HCT116 (cell line): ENCODE results near the gene MUC3A. TPM values are rescaled to one million over a fixed set of nuclear protein-coding genes. Genes with fewer than 3 reads are reported as not detected.
"Not testable (repeated sequence)": the region's sequence is repeated elsewhere in the genome, so short reads cannot be mapped to it uniquely, and the experiment has no call there.

ENCODE experiments used
- ATAC-seq: fragments of 200-7000 bp; cut with Tn5 transposase; 2 replicates; pipeline ENCODE4 v1.9.1; 2020; ENCODE audit warnings: mild to moderate bottlenecking, moderate library complexity
- BruUV-seq: library from RNA; stranded (reverse); fragments of 400-500 nt; replicated peaks from 2 replicates; lab custom pipeline; 2021; lab: Mats Ljungman, UMichigan
- CTCF ChIA-PET: fragments of 300-600 bp; sonication (Branson Sonifier 250); formaldehyde crosslinking; loops from one replicate; lab custom pipeline; 2021; ENCODE audit warnings: antibody characterized with exemption; lab: Charles Lee
- POLR2A ChIA-PET: fragments of 300-600, 350-600 bp; sonication (Branson Sonifier 250); formaldehyde crosslinking; loops from one replicate; lab custom pipeline; 2021; ENCODE audit warnings: antibody characterized with exemption; lab: Charles Lee
- RAD21 ChIA-PET, 2 experiments: fragments of 300-600 bp; sonication (Branson Sonifier 250); formaldehyde crosslinking; loops; one replicate each; lab custom pipeline; 2023; ENCODE audit warnings: low total read pairs in 2 of 2; ENCODE audit not compliant: uncharacterized antibody in 2 of 2, unreplicated experiment in 2 of 2, low non-redundant PET in 1 of 2; lab: Charles Lee
- DNase-seq: peaks from one replicate; pipeline ENCODE4 v3.0.0-alpha.2; 2010; ENCODE audit warnings: low read depth, low spot score
- H2AFZ ChIP-seq: fragments of 200-600 bp; shearing (Covaris generic), sonication (generic); 2 replicates; pipeline ENCODE4 v1.6.1; 2017; ENCODE audit warnings: low read depth, mixed run types, mixed read lengths, antibody characterized with exemption, low read length; ENCODE audit not compliant: poor library complexity, severe bottlenecking
- H3K27ac ChIP-seq: 2 replicates; pipeline ENCODE4 v1.5.1; 2012; ENCODE audit warnings: low read depth, low read length
- H3K27me3 ChIP-seq: fragments of 200-600 bp; sonication (generic); 2 replicates; pipeline ENCODE4 v1.6.1; 2016; ENCODE audit warnings: mixed run types, low read length, mixed read lengths; ENCODE audit not compliant: insufficient read depth
- H3K36me3 ChIP-seq, 2 experiments: fragments of 200-500 bp in 1 of 2; fragments of 200-600 bp in 1 of 2; sonication (Bioruptor generic) in 1 of 2; sonication (generic) in 1 of 2; 2 replicates each; pipeline versions ENCODE4 v1.5.1 to v1.6.1; 2014 to 2016; ENCODE audit warnings: low read length in 2 of 2, inconsistent platforms in 1 of 2, mixed read lengths in 1 of 2, mixed run types in 1 of 2; ENCODE audit not compliant: insufficient read depth in 2 of 2, control insufficient read depth in 1 of 2
- H3K4me1 ChIP-seq, 2 experiments: fragments of 200-600 bp in 1 of 2; sonication (generic) in 1 of 2; 2 replicates each; pipeline versions ENCODE4 v1.5.1 to v1.6.1; 2012 to 2017; ENCODE audit warnings: low read length in 2 of 2, inconsistent platforms in 1 of 2, mild to moderate bottlenecking in 1 of 2, mixed read lengths in 1 of 2, mixed run types in 1 of 2, moderate library complexity in 1 of 2; ENCODE audit not compliant: insufficient read depth in 2 of 2, control insufficient read depth in 1 of 2
- H3K4me2 ChIP-seq: fragments of 200-600 bp; sonication (generic); 2 replicates; pipeline ENCODE4 v1.6.1; 2017; ENCODE audit warnings: mixed run types, low read length, mixed read lengths
- H3K4me3 ChIP-seq, 2 experiments: fragments of 200-600 bp in 1 of 2; sonication (generic) in 1 of 2; replicated peaks in 1 of 2; 2 replicates each; pipeline ENCODE4 v1.5.1; 2011 to 2016; ENCODE audit warnings: low read length in 2 of 2, control low read depth in 1 of 2, low read depth in 1 of 2, mild to moderate bottlenecking in 1 of 2, mixed read lengths in 1 of 2, mixed run types in 1 of 2
- H3K79me2 ChIP-seq: fragments of 200-600 bp; sonication (generic); 2 replicates; pipeline ENCODE4 v1.6.1; 2017; ENCODE audit warnings: mild to moderate bottlenecking, mixed run types, low read length, moderate library complexity, mixed read lengths; ENCODE audit not compliant: insufficient read depth
- H3K9ac ChIP-seq: fragments of 200-600 bp; sonication (generic); 2 replicates; pipeline ENCODE4 v1.6.1; 2016; ENCODE audit warnings: low read length, mixed read lengths
- H3K9me2 ChIP-seq: fragments of 200-600 bp; sonication (generic), shearing (Covaris generic); 2 replicates; pipeline ENCODE4 v1.6.1; 2017; ENCODE audit warnings: mixed run types, mild to moderate bottlenecking, moderate library complexity; ENCODE audit not compliant: insufficient read depth
- H3K9me3 ChIP-seq, 2 experiments: fragments of 200-500 bp in 1 of 2; fragments of 200-600 bp in 1 of 2; sonication (Bioruptor generic) in 1 of 2; sonication (generic) in 1 of 2; 2 replicates each; pipeline ENCODE4 v1.6.1; 2014 to 2017; ENCODE audit warnings: low read length in 2 of 2, mixed read lengths in 2 of 2, inconsistent platforms in 1 of 2, low read depth in 1 of 2, mild to moderate bottlenecking in 1 of 2, mixed run types in 1 of 2, moderate library complexity in 1 of 2; ENCODE audit not compliant: control insufficient read depth in 1 of 2, insufficient read depth in 1 of 2
- H4K20me1 ChIP-seq: fragments of 200-600 bp; sonication (generic), shearing (Covaris generic); 2 replicates; pipeline ENCODE4 v1.6.1; 2017; ENCODE audit warnings: mixed run types, mild to moderate bottlenecking, moderate library complexity; ENCODE audit not compliant: insufficient read depth
- intact Hi-C: fragments of 100-400 bp; cut with micrococcal nuclease; formaldehyde crosslinking; loops from 2 replicates; pipeline ENCODE4 v1.10.0; 2022
- total RNA-seq: library from RNA; stranded (reverse); gene quantifications from one replicate; pipeline ENCODE4 v1.2.1, GENCODE V29; 2021; ENCODE audit not compliant: unreplicated experiment

MUC3A gene
- total RNA-seq, 1 experiment from 2014 or later = 30.8 TPM

- ATAC-seq = not testable (repeated sequence)
These were observed 45.3 kb downstream of the MUC3A start for GRCh38 chr7:100994671-100995070.

DNA sequence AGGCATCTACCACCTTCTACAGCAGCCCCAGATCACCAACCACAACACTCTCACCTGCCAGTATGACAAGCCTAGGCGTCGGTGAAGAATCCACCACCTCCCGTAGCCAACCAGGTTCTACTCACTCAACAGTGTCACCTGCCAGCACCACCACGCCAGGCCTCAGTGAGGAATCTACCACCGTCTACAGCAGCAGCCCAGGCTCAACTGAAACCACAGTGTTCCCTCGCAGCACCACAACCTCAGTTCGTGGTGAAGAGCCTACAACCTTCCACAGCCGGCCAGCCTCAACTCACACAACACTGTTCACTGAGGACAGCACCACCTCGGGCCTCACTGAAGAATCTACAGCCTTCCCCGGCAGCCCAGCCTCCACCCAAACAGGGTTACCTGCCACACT is 49.2 kb downstream of the MUC3A start:
- H3K9ac ChIP-seq, ATAC-seq, POLR2A ChIA-PET, H4K20me1 ChIP-seq, H3K9me3 ChIP-seq, H3K4me1 ChIP-seq, RAD21 ChIA-PET, BruUV-seq, H3K4me2 ChIP-seq, H3K27me3 ChIP-seq, H3K79me2 ChIP-seq, H2AFZ ChIP-seq, H3K4me3 ChIP-seq, H3K36me3 ChIP-seq, H3K27ac ChIP-seq, DNase-seq, H3K9me2 ChIP-seq, intact Hi-C loops, CTCF ChIA-PET: not testable (repeated sequence)

More at GRCh38 chr7:100994671-100995070, 45.3 kb downstream of the MUC3A start:
- CTCF ChIA-PET, H3K27me3 ChIP-seq, DNase-seq, H3K4me2 ChIP-seq, H3K4me1 ChIP-seq, BruUV-seq, H3K79me2 ChIP-seq, H4K20me1 ChIP-seq, H3K27ac ChIP-seq, H2AFZ ChIP-seq, POLR2A ChIA-PET, intact Hi-C loops, H3K9me3 ChIP-seq, H3K9ac ChIP-seq, H3K9me2 ChIP-seq, H3K36me3 ChIP-seq, RAD21 ChIA-PET, H3K4me3 ChIP-seq: not testable (repeated sequence)

- H3K4me2 ChIP-seq, H3K4me1 ChIP-seq, ATAC-seq, POLR2A ChIA-PET, DNase-seq, H3K79me2 ChIP-seq, H3K27ac ChIP-seq, H3K27me3 ChIP-seq, CTCF ChIA-PET, RAD21 ChIA-PET, H3K9me2 ChIP-seq, intact Hi-C loops, H3K9me3 ChIP-seq, H4K20me1 ChIP-seq, BruUV-seq, H2AFZ ChIP-seq, H3K4me3 ChIP-seq, H3K9ac ChIP-seq, H3K36me3 ChIP-seq: not testable (repeated sequence)
These were observed 50.0 kb downstream of the MUC3A start for GRCh38 chr7:100999334-100999733.

DNA sequence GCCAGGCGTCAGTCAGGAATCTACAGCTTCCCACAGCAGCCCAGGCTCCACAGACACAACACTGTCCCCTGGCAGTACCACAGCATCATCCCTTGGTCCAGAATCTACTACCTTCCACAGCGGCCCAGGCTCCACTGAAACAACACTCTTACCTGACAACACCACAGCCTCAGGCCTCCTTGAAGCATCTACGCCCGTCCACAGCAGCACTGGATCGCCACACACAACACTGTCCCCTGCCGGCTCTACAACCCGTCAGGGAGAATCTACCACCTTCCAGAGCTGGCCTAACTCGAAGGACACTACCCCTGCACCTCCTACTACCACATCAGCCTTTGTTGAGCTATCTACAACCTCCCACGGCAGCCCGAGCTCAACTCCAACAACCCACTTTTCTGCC is 50.7 kb downstream of the MUC3A start:
- CTCF ChIA-PET, H4K20me1 ChIP-seq, H3K4me1 ChIP-seq, H3K27me3 ChIP-seq, H3K4me2 ChIP-seq, ATAC-seq, H3K9me3 ChIP-seq, H3K4me3 ChIP-seq, H3K9ac ChIP-seq, H2AFZ ChIP-seq, RAD21 ChIA-PET, H3K27ac ChIP-seq, H3K79me2 ChIP-seq, BruUV-seq, POLR2A ChIA-PET, DNase-seq, H3K9me2 ChIP-seq, intact Hi-C loops, H3K36me3 ChIP-seq: not testable (repeated sequence)

DNA sequence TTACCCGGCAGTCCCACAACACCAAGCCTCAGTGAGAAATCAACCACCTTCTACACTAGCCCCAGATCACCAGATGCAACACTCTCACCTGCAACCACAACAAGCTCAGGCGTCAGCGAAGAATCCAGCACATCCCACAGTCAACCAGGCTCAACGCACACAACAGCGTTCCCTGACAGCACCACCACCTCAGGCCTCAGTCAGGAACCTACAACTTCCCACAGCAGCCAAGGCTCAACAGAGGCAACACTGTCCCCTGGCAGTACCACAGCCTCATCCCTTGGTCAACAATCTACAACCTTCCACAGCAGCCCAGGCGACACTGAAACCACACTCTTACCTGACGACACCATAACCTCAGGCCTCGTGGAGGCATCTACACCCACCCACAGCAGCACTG is 53.0 kb downstream of the MUC3A start:
- POLR2A ChIA-PET = not testable (repeated sequence)

More for the DNA sequence above, 53.0 kb downstream of the MUC3A start:
- H2AFZ ChIP-seq, DNase-seq, H3K27me3 ChIP-seq, H3K36me3 ChIP-seq, intact Hi-C loops, H3K4me3 ChIP-seq, ATAC-seq, H3K27ac ChIP-seq, BruUV-seq, H3K4me1 ChIP-seq, CTCF ChIA-PET, H3K79me2 ChIP-seq, RAD21 ChIA-PET, H3K9me3 ChIP-seq, H3K9me2 ChIP-seq, H3K4me2 ChIP-seq, H4K20me1 ChIP-seq, H3K9ac ChIP-seq: not testable (repeated sequence)
